ENCODE data around the gene PANX1.
A peak's percentile ranks its signal among the peaks of the same experiment; 100 is the strongest.
"Not testable (repeated sequence)": the region's sequence is repeated elsewhere in the genome, so short reads cannot be mapped to it uniquely, and the experiment has no call there.

The PANX1 gene

DNA sequence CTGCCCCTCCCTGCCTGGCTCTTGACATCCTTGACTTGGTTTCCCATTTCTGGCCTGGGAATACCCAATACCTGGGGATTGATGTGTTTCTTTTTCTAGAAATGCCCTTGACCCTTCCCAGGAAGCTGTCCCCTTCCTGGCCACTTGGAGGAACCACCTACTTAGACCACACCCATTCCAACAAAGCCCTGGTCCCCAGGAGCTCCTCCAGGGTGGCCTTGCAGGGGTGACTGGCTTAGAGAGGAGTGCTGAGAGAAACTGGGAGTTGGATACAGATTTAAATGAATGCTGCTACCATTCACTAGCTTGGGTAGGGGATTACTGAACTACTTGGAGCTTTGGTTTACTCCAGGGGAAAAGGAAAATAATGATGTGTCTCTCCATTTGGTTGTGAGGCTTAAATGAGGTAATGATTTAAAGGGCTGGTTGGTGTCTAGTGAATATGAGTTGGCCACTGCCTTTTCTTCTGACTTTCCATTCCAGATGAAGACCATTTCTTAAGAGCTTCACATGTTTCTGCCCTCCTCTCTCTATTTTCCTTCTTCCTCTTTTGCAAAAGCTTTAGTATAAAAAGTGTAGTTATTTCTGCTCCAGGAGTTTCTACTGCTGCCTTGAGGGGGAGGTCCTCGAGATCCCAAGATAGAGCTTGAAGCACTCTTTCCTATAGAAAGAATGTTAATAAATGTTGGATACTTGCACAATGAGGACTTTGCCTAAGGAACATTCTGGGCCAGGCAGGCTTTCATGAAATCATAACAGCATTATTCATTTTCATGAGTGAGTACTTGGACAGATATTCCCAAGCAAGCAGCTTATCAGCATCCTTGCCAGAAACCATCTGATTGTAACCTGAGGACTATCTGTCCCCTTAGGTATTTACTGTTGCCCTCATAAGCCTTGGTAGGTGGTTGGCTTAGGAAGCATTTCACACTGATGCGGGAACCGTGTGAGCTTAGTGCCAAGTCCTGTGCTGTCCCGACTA lies 22.4 kb downstream of the PANX1 start:
- FAIRE-seq = no peak

DNA sequence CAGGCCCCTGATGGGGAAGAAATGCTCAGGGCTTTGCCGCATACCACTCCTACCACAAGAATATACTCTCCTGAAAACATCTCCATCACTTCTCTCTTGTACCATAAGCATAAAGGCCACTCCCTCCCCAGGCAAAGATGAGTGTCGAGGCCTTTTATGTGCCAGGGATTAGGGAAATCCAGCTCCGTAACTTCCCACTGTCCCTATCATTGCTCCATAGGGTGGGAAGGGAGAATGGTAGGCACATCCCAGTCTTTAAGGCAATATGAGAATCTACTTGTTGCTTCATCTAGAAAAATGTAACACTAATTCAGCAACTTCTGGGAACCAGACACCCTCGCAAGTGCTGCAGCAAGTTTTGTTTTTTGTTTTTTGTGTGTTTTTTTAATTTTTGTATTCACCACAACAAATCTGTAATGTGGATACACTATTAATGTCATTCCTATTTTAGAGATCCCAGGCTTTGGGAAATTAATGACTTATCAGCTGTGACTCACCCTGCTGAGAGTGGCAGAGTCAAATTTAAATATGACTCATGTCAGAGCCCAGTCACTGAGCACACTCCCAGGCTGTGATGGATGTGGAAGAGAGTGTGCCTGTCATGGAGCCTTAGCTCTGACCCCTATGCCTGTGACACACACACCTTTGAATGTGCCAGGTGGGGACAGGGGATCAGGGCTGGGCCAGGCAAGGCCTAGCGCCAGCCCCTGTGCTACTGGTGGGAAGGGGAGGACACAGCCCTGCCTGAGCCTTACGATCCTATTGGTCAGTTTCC lies 23.4 kb downstream of the PANX1 start:
- peak; percentile 62 for FAIRE-seq

DNA sequence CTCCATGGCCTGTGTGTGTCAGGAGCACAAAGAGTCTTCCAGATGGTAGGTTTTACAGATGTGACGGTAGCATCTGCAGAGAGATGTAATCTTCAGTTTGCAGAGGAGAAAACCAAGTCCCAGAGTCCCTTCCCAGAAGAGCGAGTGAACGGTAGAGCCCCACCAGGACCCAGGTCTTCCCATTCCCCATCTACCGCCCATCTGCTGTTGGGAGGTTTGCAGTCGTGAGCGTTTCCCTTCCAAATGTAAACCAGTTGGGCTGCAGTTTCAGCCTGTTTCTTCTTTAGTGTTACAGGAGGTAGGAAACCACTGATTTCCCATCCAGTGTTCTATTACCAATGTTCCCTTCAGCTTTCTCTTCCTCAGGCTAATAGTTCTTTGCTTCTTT lies 24.0 kb downstream of the PANX1 start:
- FAIRE-seq = no peak

DNA sequence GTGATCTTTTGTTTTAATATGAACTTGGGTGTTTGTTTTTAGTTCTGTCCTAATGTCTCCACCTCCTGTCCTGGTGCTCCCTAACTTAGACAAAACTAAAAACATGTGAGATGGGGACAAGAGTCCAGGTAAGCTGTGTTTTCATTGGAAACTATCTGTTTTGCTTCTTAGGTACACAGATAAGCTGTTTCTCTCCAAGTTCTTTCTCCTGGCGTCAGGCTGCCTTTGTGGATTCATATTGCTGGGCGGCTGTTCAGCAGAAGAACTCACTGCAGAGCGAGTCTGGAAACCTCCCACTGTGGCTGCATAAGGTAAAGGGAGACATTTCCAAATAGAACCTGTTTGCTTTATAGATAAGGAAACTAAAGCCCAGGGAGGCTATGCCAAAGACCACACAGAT lies 24.7 kb downstream of the PANX1 start:
- no peak for FAIRE-seq

DNA sequence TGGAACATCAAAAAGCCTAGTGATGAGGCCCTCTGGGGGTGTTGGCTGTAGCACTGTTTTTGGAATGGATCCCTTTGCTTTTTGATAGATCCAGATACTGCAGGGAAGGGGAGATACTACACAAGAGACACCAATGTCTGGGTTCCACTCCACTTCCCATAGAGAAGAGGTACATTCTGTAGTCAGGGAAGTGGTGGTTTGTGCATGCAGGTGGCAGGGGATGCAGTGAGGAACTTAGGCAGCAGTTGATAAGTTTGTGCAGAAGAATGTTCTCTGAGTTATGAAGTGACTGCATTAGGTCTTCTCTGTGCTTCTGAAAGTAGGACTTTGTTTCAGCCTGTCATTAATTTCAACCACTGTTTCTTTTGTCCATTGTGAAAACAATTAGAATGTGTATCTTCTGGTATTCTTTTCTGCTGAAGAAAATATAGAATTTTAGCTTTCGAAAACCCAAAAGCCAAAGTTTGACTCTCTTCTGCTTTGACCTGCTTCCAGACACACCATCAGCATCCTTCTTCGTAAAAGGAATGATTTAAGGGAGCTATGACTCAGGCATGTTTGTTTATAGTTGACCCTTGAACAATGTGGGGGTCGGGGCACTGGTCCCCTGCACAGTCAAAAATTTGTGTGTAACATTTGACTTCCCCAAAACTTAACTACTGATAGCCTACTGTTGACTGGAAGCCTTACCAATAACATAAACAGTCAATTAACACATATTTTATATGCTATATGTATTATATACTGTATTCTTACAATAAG lies 25.6 kb downstream of the PANX1 start:
- FAIRE-seq = no peak

DNA sequence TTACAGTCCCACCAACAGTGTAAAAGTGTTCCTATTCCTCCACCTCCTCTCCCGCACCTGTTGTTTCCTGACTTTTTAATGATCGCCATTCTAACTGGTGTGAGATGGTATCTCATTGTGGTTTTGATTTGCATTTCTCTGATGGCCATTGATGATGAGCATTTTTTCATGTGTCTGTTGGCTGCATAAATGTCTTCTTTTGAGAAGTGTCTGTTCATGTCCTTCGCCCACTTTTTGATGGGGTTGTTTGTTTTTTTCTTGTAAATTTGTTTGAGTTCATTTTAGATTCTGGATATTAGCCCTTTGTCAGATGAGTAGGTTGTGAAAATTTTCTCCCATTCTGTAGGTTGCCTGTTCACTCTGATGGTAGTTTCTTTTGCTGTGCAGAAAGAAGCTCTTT lies 28.7 kb downstream of the PANX1 start:
- not testable (repeated sequence) for FAIRE-seq

DNA sequence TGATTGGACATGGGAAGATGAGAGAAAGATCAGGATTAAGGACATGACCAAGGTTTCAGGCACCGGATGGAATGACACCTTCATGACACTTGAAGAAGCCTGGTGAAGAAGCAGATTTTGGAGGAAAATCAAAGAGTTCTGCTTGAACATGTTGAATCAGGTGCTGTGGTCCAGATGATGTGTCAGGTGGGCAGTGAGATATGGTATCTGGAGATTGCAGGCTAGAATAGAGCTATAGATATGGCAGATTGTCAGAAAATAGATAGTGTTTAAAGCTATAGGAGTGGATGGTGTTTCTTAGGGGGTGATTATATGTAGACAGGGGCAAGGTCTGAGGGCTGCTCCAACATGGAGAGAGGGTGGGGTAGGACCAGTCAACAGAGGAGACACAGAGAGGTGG lies 40.2 kb downstream of the PANX1 start:
- FAIRE-seq = no peak

DNA sequence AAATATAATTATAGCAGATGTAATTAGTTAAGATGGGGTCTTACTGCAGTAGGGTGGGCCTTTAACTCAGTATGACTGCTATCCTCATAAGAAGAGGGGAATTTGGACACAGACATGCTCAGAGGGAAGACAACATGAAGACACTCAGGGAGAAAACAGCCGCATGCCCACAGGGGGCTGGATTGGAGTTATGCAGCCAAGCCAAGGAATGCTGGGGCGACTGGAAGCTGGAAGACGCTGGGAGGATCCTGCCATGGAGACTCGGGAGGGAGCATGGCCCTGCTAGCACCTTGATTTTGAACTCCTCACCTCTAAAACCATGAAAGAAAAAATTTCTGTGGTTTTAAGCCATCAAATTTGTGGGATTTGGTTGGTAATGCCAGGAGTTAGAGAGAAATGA lies 40.9 kb downstream of the PANX1 start:
- no peak for FAIRE-seq

DNA sequence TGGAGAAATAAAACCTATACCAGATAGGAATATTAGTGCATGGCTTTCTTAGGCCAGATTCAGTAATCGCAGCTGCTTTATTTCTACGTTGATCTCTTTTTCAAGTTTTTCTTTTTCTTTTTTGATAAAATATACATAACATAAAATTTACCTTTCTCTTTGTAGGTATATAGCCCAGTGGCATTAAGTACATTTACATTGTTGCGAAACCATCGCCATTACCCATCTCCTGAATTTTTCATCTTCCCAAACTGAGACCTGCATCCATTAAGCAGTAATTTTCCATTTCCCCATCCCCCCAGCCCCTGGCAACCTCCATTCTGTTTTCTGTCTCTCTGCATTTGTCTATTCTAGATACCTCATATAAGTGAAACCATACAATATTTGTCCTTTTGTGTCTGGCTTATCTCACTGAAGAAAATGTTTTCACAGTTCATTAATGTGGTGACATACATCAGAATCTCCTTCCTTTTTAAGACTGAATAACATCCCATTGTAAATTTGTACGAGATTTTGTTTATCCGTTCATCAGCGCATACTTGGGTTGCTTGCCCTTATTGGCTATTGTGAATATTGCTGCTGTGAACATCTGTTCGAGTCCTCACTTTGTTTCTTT lies 41.4 kb downstream of the PANX1 start:
- no peak for FAIRE-seq

DNA sequence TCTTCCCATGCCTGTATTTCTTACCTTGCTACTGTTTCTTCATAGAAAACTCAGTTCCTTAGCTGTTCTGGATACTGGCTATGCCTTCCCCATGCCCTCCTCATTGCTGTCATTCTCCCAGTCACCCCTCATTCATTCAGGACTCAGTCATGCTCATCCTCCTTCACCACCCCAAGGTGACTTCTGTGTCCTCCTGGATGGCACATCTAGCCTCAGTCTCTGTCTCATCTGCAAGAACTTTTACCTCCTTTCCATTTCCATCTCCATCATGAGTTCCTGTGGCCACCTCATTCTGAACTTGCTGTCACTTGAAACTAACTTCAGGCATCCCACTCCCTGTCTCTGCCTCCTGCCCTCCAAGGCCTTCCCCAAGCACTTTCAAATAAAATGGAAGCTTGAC lies 42.3 kb downstream of the PANX1 start:
- FAIRE-seq = no peak

DNA sequence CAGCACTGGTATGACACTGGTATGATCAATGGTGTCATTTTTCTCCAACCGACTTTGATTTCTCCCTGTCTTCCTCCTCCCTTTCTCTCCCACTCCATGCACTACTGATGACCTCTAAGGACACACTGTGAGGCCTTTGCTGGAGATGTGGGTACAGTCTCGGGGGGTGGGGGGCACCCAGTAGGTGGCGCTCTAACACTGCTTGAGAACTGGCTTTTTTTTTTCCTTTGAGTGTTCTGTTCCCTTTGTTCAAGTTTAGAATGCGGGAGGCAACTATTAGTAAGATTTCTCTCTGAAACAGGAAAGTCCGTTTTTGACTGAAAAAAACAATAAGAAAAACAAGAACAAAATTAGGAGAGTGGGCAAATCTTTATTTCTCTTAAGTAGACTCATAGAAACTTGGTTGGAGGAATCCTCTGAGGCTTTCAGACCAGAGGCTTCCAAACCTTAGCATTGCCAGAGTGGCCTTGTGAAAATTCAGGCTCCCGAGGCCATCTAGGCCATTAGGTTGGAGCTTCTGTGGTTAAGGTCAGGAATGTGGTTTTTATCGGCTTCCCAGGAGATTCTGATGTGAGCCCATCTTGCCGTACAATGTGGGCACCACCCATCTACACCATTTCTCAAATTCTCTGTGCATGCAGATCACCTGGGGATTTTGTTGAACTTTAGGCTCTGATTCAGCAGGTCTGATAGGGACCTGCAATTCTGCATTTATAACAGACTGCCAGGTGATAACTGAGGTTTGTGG lies 43.2 kb downstream of the PANX1 start:
- no peak for FAIRE-seq

DNA sequence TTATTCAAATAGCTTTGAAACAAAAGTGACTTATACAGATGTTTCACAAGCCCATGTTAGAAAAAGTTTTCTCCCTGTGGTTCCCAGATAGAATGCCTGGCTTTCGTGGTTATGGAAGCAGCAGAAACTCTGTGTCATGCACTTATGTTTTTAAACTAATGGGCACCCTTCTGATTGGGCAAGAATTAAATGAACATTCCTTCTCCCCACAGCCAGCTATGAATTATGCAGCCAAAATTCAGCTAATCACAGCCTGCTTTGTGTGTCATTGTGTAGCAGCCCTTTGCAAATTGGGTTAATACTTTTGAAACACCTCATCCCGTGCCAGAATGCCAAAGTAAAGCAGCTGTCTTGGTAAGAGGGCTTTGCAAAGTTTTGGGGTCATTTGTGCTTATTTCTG lies 46.9 kb downstream of the PANX1 start:
- FAIRE-seq = no peak

DNA sequence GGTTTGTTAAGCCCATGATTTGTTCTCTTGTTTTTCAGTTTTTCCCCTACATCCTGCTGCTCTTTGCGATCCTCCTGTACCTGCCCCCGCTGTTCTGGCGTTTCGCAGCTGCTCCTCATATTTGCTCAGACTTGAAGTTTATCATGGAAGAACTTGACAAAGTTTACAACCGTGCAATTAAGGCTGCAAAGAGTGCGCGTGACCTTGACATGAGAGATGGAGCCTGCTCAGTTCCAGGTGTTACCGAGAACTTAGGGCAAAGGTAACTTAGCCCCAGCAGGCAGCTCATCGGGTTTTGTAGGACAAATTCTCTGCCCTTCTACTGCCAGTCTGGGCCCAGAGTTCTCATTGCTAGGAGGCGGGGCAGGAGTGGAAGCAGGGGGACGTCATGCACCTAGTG lies 49.7 kb downstream of the PANX1 start:
- FAIRE-seq = no peak

DNA sequence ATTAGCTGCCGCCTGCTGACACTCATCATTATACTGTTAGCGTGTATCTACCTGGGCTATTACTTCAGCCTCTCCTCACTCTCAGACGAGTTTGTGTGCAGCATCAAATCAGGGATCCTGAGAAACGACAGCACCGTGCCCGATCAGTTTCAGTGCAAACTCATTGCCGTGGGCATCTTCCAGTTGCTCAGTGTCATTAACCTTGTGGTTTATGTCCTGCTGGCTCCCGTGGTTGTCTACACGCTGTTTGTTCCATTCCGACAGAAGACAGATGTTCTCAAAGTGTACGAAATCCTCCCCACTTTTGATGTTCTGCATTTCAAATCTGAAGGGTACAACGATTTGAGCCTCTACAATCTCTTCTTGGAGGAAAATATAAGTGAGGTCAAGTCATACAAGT lies 51.1 kb downstream of the PANX1 start:
- FAIRE-seq = no peak

DNA sequence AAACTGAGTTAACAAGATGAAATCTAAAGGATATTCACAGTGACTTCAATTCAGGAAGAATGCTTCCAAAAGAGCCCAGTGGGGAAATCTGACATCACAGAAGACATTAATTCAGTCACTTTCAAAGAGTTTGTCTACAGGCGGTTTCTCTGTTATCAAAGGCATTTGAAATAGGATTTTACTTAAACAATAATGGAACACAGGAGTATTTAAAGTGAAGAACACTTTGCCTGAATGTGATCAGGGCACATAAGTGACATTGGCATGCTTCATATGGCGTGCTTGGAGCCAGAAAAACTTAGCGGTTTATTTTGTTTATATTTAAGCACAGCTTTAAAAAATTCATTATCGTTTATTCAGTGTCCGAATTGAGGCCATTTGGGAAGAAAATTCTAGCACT lies 52.9 kb downstream of the PANX1 start:
- FAIRE-seq = no peak

DNA sequence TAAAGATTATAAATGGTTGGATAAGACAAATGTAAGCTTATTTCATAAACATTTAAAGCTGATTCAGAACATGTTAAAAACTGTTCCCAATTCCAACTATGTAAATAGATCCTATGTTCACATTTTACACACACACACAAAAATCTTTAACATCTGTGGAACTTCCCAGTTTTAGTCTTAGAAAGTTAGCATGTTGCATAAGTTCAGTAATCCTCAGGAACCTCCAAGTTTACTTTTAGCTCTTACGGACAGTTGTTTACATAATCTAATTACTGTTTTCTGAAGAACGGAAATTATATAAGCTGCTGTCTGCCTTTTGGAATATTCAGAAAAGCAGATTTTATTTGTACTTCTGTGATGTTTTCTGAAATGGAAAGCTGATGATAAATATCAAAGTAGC lies 53.3 kb downstream of the PANX1 start:
- FAIRE-seq = no peak

DNA sequence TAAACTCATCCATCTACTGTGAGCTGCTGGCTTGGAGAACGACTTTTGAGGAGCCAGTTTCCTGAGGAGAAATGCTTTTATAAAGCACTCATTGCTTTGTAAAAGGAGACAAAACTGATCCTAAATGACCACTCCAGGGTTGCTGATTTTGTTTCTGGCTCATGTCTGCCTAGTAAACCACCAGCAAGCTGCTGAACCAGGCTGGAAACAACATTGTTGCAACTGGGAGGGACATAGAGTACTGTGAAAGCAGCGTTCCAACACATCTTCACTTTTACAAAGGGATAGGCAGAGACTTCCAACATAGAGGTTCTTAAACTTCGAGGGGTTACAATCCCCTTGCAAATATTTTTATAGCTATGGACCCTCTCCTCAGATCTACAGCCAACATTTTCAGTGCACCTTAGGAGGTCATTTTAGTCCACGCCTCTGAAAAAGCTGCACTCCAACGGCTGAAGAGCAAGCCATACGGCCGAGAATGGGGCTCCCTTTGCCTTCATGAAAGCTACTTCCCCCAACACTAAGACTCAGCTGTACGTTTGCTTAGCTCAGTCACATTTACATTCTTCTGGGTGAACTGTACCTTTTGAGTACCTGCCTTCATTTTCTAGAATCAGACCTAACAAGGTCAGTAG lies 54.7 kb downstream of the PANX1 start:
- FAIRE-seq = no peak

DNA sequence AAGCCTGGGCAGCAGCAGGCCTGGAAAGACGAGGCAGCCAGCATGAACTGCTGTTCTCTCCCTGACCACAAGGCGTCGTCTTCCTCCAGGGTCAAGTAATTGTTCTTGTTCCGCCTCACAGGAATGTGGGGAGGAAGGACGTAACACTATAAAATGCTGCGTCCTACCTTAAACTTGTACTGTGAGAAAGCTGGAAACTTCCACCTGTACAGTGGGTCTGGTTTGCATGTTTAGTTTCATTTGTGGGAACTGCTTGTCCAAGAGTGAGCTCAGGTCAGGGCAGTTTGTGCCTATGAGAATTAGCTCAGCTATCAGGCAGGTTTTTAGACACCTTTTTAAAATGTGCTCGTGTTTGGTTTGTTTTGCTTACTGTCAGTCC lies 55.2 kb downstream of the PANX1 start:
- no peak for FAIRE-seq

DNA sequence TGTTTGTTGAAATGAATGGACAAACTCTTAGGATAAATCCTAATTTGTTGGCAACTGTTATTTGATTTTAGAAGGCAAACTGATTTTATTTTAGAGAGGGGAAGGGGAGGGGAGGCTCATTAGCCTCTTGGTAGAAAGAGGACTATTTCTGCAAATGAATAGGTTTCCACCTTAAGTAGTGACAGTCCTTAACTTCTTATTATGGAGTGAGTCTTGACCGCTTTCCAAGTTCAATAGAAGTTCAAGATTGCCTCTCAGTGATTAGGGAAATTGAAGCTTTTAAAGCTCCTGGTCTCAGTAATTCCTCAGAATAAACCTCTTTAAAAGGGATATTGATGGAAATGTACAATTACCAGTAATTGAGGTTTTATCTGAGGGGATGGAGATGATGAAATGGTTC lies 55.7 kb downstream of the PANX1 start:
- no peak for FAIRE-seq

DNA sequence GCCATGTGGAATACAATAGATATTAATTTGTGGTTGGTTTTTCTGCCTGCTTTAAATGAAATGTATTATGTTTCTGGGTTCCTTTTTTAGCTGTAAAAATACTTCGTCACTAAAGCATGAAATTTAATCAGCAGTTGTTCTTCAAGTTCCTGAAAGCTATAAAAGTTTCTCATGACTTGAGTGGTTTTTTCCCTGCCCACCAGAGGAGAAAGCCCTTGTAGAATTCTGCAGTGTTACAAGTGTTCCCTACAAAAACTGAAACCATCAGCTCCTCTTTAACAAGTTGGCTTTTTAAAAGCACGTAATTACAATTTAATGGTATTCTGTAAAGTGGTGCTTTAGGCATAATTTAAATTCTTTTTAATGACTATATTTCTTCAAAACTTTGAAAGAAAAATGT lies 56.2 kb downstream of the PANX1 start:
- no peak for FAIRE-seq

DNA sequence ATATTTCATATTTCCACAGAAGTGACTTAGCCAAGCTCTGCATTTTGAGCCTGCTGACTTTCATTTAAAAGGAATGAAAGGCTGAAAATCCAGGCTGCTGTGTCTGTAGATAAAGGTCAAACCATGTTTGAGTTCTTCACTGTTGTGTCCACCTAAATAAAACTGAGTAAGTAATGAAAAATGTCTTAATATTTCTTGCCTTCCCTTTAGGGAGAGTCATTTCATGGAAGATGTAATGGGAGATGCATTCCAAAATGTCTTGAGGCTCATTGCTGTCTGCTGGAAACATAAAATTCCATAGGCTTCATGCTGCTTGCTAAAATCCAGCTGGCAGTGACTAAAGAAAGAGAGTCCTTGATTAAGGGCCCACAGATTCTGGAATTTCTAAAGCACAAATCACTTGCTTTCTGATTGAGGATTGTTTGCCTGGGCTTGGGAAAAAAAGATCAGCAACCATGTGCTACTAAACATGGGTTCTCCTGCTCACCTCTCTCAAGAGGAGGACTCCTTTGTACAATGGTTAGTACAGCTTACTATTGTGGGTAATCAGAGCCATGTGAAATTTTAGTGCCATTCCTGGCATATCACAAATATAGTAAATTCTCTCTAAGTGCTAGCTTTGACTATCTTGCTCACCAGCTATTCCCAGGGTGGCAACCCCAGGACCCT lies 56.9 kb downstream of the PANX1 start:
- FAIRE-seq = no peak
